PC-9 (cell line): ENCODE measurements around the gene ITGB7.

Experiments
- EZH2 ChIP-seq: fragments of 200-600 bp; sonication (generic); IDR thresholded peaks from 2 replicates; pipeline ENCODE4 v1.8.0; 2017; ENCODE audit warnings: antibody characterized with exemption, low read depth
- TF ChIP-seq, protein P1 (sequence below): fragments of 200-600 bp; sonication (generic); conservative IDR thresholded peaks from 2 replicates; pipeline ENCODE4 v1.6.1; 2017; ENCODE audit warnings: mixed run types, antibody characterized with exemption, mild to moderate bottlenecking, moderate library complexity

DNA sequence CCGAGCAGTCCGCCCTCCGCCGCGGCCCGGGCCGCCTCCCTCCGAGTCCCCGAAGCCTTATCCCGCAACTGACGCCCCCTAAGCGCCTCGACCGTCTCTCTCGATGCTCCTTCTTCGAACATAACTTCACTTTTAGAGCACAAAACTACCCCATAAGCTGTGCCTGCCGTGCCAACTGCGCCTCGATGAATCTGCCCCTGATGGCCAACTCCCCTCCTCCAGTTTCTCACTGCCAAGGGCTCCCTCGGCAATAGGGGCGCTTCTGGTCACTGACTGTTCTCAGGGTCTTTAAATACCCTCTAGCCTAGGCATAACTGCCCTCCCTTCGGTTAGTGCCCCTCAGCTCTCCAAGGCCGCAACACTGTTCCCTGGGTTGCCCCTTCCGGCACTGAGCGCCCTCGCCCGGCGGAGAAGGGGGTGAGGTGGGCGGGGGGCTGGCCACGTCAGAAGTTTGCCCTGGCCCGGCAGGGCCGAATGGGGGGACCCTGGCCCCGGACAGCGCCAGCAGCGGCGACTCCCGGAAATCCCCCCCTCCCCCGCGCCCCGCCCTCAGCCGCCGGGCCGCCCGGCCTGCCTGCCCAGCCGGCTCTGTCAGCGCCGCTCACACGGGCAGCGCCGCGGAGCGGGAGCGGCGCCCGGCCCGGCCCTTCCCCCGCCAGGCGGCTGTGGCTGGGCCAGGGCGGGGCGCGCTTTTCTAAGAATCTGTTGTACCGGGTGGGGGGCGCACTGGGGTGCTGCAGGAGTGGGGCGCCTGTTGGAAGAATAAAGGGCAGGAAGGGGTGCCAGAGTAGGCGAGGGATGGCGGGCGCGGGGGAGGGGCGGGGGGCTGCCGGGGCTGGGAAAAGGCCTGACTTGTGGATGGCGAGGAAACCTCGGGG is 14.4 kb upstream of the ITGB7 start:
- TF ChIP-seq, protein P1, sequence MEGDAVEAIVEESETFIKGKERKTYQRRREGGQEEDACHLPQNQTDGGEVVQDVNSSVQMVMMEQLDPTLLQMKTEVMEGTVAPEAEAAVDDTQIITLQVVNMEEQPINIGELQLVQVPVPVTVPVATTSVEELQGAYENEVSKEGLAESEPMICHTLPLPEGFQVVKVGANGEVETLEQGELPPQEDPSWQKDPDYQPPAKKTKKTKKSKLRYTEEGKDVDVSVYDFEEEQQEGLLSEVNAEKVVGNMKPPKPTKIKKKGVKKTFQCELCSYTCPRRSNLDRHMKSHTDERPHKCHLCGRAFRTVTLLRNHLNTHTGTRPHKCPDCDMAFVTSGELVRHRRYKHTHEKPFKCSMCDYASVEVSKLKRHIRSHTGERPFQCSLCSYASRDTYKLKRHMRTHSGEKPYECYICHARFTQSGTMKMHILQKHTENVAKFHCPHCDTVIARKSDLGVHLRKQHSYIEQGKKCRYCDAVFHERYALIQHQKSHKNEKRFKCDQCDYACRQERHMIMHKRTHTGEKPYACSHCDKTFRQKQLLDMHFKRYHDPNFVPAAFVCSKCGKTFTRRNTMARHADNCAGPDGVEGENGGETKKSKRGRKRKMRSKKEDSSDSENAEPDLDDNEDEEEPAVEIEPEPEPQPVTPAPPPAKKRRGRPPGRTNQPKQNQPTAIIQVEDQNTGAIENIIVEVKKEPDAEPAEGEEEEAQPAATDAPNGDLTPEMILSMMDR = no peak; the same call in 1 of the 2 replicates
- no peak for TF ChIP-seq EZH2
